ENCODE measurements around the gene GRK1.

Gene GRK1

DNA sequence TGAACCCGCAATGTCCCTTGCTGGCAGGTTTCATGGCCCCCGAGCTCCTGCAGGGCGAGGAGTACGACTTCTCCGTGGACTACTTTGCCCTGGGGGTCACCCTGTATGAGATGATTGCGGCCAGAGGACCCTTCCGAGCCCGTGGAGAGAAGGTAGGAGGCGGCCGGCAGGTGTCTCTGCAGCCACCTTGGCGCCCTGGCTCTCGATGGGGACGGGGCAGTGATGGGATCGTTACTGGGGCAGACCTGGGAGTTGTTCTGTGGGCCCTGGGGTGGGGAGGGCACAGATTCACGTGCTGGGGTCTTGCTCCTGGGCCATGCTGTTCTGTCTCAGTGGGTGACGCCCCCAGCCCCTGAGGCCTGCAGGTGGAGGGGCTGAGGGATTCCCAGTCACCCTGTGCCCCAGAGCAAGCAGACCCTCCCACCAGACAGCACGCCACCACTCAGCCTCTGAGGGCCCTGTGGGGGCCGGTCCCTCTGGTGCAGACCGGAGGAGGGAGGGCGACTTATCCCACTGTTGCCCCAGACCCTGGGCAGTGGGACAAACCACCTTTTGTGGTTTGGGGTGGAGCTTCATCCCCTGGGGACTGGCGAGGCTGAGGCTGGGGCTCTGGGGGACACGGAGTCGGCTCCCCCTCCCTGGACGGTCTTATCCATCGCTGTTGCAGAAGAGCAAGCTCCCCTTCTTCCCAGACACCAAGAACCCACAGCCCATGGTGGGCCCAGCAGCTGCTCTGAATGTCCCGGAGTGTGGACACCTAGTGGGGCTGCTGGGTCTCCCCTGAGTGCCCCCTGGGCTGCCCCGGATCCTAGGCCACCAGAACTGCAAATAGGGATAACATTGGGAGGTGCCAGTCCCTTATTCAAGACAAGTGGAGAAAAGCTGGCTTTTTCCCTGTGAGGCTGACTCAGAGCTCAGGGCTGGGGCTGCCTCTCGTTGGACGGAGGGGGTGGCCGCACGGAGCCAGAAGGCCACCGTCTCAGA is 64.5 kb downstream of the GRK1 start:
- DNase-seq = no peak

GRCh38 chr13:113732176-113732960 is 65.3 kb downstream of the GRK1 start:
- no peak for DNase-seq

- no peak for DNase-seq
Measured at GRCh38 chr13:113732961-113733950, 66.2 kb downstream of the GRK1 start.

DNA sequence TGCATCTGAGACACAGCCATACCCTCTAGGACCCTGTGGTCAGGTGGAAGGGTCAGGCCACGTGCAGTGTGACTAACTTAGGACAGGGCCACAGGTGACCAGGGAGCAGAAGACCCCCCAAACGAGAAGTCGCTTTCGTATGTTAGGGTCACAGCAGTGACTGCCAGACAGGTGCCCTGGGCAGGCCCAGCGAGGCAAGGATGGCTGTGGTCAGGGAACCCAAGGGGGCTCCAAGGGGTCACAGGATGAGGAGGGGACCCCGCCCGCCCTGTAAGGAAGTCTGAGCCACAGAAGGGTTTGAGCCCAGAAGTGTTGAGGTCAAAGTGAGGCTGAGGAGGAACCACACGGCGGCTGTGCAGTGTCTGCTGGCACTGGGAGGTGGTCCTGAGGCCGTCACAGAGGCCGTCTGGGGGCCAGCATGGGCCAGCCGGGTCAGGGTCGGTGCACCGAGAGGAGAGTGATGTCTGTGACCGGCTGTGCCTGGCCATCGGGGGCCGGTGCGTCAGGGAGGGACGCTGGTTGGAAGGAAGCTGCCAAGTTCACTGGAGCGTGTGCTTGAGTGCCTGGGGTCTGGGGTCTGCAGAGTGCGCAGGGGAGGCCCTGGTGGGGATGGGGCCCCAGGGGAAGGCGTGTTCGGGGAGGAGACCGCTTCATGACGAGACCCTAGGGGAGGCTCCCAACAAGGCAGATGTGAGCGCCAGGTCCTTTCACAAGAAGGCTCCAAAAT is 67.2 kb downstream of the GRK1 start:
- no peak for DNase-seq

DNA sequence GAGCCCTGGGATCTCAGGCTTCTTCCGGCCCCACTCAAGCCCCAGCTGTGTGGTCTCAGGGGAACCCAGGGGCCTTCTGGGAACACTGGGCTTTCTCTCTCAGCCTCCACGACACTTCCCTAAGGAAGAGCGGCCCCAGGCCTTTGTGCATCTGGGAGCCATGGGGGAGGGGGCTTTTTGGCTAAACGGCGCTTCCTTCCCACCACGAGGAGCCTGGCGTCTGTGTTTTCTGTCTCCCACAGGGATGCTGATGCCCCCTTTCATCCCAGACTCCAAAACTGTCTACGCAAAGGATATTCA is 67.8 kb downstream of the GRK1 start:
- DNase-seq = no peak

GRCh38 chr13:113735194-113735593 is 68.2 kb downstream of the GRK1 start:
- DNase-seq = no peak

DNA sequence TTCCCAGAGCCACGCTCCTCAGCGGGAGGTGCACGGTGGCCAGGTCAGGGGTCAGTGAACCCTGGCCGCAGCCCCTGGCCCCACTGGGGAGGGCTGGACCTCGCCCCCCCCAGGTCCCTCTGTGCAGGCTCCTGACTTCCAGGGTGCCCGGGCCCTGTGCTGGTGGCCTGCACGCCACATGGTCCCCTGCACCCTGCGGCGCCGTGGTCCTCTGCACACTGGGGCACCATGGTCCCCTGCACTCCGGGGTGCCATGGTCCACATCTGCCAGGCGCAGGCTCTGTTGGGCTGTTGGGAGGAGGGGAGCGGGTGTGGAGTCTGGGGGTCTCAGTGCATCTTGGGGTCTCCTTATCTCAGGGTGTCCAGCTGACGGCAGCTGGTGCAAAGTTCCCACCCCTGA is 68.7 kb downstream of the GRK1 start:
- DNase-seq = no peak

GRCh38 chr13:113736258-113736731 is 69.3 kb downstream of the GRK1 start:
- no peak for DNase-seq

GRCh38 chr13:113737803-113738202 is 70.8 kb downstream of the GRK1 start:
- no peak for DNase-seq

DNA sequence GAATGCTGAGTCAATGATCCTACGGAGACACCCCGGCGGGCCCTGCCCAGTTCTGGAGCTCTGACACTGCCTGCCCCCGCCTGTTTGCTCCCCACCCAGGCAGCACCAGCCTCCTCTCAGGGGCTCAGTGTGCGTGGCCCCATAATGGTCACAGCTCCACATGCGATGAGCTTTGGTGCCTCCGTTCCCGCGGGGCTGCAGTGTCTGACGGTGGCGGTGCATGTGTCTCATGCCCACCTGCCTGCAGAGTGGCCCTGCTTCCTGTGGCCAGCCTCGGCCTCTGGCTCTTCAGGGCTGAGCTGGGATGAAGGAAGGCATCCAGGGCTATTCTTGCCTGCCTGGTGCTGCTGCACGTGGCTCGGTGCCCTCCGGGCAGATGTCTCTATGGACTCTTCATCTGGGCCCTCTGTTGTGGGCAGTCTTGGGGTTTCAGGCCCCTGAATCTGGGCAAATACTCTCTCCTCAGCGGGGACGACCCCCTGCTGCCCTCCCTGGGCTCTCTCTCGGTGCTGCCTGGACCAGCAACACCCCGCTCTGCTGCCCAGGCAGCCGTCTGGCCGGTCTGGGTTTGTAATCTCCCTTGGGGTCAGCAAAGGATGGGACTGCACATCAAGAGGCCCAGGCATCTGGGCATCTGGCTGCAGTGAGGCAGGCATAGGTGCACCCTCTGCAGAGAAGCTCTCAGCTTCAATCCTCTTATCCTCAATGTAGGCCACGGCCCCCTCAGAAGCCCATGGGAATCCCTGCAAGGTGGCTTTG is 72.7 kb downstream of the GRK1 start:
- DNase-seq = no peak

DNA sequence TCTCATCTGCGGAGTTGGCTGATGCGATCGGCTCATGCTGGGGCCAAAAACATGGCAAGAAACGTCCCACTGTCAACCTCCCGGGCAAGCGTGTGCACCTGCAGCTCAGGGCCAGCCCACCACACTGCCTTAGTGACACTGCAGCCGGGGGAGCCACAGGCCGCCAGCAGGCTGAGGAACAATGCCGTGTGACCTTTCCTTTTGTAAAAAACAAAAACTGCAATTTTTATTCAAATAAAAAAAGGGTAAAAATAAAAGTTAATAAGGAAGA is 73.2 kb downstream of the GRK1 start:
- DNase-seq = no peak

GRCh38 chr13:113740661-113741060 is 73.6 kb downstream of the GRK1 start:
- no peak for DNase-seq

DNA sequence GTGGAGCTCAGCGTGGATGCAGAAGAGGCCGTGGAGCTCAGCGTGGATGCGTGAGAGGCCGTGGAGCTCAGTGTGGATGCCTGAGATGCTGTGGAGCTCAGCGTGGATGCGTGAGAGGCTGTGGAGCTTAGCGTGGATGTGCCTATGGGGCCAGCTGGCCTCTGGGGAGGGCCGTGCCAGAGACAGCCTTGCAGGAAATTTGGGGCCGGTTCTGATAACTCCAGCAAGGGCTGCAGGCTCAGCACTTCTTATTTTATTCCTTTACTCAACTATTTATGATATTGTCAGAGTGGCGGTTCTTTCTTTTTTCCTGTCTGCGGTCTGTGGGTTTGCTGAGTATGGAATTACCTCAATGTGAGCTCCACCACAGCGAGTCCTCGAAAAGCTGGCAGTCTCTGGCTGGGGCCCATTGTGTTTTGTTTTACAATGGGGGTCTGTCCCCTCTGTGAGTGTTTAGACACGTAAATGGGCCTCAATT is 74.2 kb downstream of the GRK1 start:
- DNase-seq = peak; percentile 44

DNA sequence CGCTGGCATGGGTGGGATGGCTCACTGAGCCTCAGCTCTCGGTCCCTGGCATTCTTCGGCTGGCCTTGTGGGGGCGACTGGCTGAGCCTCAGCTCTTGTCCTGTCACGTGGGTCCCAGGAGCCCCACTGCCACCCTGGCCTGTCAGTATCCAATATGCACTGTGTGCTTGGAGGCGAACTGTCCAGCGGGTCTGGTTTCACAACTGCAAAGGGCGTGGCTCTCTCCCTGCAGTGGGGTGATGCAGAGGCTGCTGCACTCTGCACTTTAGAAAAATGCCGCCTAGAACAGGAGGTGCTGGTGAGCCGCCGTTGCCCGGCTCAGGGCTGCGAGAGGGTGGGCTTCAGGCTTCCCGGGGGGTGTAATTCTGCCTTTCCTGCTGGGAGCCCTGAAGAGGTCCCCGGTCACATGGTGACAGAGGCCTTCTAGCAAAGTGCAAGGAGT is 75.0 kb downstream of the GRK1 start:
- peak; percentile 38 for DNase-seq

- no peak for DNase-seq
Measured at GRCh38 chr13:113742445-113743120, 75.6 kb downstream of the GRK1 start.

GRCh38 chr13:113743366-113744195 is 76.6 kb downstream of the GRK1 start:
- no peak for DNase-seq

DNA sequence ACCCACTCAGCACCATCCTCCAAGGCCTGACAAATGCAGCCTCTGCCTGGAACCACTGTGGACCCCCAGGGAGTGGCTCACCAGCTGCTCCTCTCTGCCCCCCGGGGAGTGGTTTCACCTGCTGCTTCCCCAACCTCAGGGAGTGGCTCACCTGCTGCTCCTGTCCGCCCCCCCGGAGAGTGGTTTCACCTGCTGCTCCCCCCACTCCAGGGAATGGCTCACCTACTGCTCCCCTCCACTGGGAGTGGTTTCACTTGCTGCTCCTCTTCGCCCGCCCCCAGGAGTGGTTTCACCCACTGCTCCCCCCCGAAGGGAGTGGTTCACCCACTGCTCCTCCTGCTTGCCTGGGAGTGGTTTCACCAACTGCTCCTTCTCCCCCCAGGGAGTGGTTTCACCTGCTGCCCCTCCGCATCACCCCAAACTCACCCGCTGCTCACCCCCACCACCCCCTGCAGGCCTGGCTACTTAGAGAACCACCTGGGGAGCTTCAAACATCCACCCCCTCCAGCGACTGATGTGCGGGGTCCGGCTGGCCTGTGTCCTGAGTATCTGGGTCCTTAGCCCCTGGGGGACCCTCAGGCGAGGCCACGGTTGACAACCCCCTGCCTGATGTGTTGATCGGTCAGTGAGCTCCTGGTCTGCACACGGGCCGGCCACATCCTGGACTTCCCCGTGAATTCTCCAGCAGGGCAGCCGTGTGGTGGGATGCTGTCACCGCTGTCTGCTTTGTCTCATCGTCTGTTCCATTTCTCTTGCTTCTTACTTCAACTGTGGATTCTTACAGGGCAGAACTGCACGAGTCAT is 77.4 kb downstream of the GRK1 start:
- DNase-seq = no peak

DNA sequence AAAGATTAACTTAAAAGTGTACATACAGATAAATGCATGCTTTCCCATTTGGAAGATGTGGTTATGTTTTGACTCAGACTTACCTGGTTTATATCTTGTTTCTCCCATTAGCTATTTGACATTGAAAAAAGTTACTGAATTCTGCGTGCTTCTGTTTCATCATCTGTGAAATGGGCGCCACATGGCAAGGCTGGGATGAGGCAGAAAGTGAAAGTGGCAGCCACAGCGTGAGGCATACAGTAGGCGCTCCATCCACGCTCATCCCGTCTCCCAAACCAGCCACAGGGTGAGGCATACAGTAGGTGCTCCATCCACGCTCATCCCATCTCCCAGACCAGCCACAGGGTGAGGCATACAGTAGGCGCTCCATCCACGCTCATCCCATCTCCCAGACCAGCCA is 78.0 kb downstream of the GRK1 start:
- no peak for DNase-seq

Data from CD4-positive, alpha-beta T cell treated with Interleukin-17A for 4 hours (primary cell).